CD4-positive, alpha-beta T cell treated with Interleukin-1 beta for 1 hour (primary cell): ENCODE measurements around the gene NSUN5.
"Not testable (repeated sequence)": the region's sequence is repeated elsewhere in the genome, so short reads cannot be mapped to it uniquely, and the experiment has no call there.

Experiments
- DNase-seq, 2 donors: peaks; one replicate each; pipeline ENCODE4 v3.0.0-alpha.2; 2020 to 2022

Gene NSUN5

DNA sequence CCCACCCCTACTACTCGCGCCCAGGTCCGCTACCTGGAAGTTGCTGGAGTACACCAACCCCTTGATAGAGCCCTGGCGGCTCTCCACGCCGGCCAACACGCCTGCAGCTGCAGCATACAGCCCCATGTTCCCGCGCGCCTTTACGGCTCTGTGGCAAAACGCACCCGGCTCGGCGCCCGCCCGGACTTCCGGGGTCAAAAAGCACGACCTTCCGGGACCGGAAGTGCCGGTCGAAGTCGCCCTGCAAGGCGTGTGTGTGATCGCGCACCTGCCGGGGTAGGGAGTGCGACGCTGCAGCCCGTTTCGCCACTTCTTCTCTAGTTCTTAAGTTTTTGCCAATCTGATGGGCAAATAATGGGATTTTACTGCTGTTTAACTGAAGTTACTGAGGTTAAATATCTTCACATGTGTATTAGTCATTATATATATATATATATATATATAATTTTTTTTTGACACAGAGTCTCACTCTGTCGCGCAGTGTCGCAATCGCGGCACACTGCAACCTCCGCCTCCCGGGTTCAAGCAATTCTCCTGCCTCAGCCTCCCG is at the start of gene NSUN5:
Gene NSUN5 (minus strand): TSS at position 162 of the 550 bp plus-strand sequence. CDS start 36 bp downstream, at position 126.
- peak; percentile 89 to 90 for DNase-seq

DNA sequence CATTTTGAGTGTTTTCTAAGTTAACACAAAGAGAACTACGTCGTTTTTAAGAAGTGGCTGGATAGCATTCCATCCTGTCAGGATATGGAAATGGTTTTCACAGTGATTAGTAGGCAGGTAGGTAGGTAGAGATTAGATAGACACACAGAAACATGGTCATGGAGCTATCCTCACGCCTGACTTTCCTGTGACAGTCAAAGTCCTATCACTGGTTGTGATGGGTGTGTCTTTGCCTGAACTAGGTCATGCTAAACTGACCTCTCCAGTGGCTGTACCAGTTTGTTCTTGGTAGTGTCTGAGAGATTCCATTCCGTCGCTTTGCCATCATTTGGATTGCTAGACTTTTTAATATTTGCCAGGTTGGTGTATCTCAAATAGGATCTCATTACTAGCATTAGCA is 47.5 kb upstream of the NSUN5 start:
- DNase-seq, result no peak

DNA sequence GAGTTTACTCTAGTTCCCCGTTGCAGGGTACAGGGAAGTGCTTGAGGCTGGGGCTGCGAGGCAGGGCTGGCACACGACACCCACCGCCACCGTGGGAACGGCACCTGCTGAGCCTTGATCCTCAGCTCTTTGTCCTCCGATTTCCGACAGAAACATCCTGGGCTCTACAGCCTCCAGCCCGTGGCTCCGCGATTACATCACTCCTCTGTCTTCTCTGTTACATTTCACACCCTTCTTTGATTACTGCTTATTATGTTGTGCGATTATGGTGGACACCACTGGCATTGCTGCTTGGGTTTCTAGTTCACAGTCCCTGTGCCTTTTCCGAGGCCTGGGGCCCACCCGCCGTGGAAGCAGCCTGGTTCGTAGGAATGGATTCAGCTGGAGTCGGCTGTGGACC is 46.2 kb upstream of the NSUN5 start:
- no peak for DNase-seq

DNA sequence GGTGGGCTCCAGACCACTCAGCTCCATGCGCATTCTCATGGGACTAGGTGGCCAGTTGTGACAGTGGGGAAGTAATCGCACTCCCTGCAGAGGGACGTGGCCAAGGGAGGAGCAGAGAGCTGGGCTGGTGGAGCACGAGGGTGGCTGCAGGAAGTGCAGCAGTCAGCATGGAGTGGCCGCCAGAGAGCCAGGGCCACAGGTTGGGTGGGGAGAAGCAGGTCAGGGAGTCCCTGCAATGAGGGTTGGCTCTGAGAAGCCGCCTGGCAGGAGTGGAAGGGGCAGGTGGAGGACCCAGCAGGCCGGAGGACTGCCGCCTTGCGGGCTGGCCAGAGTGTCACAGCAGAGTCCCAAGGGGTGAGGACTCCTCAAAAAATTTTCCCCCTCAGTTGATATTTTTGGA is 45.6 kb upstream of the NSUN5 start:
- no peak for DNase-seq

DNA sequence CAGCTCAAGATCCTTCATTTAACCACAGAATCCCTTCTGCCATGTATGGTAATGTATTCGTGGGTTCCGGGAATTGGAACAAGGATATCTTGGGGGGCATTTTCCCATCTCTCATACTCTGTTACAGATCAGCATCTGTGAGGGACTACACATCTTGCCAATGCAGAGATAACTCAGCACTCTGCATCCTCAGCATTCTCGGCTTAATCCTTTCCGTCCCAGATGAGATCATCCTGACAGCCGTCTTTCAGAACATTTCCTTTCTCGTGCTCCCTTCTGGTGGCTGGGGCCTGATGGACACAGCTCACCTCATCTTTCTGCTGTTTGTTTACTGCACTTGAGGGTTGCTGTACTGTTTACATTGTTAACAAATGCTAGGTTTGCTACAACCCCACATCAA is 44.6 kb upstream of the NSUN5 start:
- no peak for DNase-seq

DNA sequence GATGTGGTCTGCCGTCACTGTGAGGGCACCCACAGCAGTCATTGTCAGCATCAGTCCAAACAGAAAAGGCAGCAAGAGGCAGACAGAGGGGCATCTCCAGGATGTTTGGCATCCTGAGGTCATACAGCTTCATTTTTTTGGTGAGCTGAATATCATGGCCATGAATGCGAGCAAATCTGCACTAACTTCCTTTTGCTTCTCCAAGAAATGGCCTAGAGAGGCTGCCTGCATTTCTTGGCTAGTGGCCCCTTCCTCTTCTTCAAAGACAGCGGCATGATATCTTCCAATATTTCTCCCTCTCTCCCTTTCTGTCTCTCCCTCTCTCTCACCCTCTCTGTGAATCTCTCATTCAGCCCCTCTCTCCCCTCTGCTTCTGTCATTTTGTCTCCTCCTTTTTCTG is 44.2 kb upstream of the NSUN5 start:
- no peak for DNase-seq

DNA sequence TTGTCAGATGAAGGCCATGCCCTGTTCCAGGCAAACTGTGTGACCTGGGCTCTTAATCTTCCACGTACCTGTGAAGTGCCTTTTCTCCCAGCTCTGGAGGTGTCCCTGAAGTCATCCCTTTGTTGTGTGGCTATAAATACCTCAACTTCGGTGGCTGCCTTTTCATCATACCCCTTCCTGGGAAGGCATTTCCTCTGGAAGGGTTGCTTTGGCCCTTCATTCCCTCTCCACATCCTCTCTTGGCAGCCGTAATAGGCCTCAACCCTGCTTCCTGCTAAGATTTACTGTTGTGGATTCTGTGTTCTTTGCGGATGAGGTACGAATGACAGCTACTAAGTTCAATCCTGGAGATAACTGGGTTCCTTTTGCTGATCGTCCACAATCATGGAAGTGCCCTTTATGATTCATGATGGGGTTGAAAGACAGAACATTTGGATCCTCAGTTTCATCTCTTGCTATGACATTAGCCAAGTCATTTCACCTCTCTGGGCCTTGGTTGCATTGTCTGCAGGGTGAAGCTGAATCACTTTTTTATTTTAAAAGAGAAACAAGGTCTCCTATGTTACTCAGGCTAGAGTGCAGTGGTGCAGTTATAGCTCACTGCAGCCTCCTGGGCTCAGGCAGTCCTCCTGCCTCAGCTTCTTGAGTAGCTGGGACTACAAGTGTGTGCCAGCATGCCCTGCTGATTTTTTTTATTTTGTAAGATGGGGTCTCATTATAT is 43.0 kb upstream of the NSUN5 start:
- DNase-seq, result no peak

DNA sequence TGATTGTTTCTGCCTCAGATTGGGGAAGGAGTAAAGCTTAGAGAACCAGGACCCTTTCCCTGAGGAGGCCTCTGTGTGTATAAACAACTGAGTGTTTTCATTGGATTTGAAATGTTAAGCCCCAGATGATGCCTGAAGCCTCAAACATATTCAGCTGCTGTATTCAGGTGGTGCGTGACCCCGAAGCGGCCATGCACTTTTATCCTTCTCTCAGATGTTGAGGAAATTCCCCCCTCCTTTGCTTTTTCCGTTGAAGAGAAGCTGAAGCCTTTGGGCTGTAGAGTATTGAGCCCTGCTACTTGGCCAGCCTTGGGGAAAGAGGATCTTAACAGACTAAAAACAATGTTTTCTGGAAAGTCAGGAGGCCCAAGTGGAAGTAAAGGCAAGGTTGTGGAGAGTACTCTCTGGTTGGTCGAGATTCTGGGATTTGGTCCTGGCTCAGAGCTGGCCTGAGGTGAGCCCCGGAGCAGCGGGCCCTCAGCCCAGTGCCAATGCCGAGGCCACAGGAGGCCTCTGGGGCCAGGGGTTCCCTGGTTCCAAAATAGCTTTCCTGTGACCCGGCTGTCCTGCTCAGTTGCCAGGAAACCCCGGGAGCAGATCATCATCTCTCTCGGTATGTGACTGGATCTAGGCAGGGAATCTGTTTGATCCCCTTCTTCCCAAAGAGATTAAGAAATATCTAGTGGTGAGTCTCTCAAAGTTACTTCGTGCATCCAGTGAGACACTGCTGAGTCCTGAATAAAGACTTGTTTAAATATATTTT is 41.9 kb upstream of the NSUN5 start:
- no peak for DNase-seq

DNA sequence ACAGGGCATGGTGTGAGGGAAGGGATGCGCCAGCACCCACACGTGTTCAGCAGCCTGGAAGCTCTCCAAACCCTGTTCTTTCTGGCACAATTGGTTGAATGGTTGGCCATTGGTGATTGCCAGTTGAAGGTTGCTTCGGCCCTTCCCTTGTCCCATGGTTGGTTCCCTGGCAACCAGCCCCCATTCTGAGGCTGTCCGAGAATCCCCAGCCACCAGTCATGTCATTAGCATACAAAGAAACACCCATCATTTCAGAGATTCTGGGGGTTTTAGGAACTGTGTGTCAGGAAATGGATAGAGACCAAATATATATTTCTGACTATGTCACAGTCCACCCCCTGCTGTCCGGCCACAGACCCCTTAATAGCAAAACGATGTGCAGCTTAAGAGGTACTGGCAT is 41.1 kb upstream of the NSUN5 start:
- DNase-seq, result no peak

DNA sequence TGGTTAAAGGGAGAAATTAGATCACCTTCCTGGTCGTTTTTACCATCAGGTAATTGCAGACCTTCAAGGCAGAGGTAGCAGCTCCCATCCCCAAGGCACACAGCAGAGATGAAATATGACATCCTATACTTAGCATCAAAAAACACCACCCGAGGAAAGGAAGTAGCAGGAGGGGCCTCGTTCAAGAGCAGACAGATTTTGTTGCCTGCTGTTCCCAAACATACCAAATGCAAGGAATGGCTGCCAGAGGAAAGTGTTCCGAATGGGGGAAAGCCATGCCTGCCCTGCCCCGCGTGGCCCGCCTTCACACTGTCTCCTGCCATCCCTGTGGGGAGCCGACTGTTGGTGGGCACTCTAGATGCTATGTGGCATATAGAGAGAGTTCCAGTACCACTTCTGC is 37.3 kb upstream of the NSUN5 start:
- DNase-seq, result no peak

DNA sequence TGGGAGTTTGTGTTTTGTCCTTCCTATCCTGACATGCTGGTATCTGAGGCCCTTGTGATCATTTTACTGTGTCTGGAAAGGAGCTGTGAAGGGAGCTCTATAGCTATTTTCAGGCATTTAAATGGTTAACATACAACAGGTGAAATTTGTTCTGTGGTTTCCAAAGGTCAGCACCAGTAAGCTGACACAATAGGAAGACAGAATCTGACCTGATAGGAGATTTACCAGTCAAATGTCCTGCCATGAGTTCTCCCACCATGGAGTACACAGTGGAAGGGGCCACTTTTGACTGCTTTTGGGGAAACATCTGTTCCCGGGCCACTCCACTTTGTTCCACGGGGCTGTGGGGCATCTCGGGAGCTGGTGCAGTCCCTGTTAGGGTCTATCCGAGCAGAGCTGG is 36.9 kb upstream of the NSUN5 start:
- no peak for DNase-seq

DNA sequence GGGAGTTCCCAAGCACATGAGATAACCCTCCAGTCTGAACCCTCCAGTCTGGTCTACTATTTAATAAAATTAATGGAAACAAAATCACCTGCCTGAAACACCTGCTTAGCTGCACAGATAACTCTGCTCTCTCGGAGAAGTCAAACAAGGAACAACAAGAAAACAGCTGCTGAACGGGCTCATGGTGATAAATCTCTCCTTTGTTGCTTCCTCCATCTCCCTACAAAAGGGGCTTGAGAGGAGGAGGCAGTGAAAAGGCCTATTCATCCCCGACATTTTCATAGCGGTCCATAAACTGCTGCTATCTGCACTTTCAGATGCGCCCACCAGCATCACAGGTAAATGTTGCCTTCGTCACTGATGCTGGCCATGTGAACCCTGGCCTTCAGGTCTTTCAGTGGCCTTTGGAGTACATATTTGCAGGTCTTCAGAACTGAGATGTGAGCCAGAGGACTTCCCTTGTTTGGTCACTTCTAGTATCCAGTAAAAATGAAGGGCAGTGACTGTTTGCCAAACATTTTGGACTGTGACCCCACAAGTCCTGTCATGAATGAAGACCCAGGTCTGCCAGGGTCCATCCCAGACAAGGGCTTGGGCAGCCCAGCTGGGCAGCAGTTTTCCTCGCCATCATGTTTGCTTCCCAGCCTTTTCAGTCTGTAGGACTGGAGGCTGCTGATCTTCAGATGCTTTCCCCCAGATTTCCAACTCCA is 35.2 kb upstream of the NSUN5 start:
- no peak for DNase-seq

DNA sequence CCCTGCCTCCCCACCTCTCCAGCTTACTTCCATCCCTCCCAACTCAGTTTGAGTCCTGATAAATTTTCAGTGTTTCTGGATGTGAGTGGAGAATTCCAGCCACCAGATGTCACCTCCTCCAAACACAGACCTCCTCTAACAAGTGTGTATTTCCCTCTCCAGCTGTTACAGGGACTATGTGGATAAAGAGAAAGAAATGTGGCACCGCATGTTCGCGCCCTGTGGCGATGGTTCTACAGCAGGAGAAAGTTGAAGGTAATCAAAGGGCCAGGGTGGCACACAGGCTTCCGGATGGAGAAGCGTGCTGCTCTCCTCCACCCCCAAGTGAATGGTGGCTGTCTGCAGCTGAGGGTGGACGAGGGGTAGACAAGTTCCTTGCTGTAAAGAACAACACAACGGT is 34.0 kb upstream of the NSUN5 start:
- DNase-seq, result no peak

DNA sequence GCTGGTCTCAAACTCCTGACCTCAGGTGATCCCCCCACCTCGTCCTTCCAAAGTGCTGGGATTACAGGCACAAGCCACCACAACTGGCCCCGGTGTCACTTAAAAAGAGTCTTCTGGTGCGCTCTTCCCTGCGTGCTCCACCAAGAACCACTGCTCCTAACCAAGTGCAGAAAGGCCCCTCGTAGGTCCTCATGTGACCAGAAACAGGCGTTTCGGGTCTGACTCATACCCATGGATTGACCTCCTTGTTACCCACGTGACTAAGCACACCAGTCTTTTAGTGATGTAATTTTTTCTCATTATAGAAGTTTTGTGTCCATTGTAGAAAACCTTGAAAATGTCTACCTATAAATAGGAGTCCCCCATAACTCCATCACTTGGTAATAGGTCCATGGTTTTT is 33.3 kb upstream of the NSUN5 start:
- peak in 1 of 2 donors; percentile 33 for DNase-seq

DNA sequence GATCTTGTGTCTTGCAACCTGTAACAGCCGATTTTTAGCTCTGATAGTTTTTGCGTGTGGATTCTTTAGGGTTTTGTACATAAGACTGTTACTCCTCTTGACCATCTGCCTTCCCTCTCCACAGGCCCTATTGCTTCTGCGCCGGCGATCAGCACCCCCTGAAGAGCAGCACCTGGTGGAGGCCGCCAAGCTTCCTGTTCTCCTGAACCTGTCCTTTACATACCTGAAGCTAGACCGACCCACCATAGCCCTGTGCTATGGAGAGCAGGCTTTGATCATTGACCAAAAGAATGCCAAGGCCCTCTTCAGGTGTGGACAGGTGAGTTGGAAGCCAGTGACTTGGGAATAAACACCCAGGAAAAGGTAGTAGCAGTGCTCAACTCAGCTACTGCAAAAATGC is 31.9 kb upstream of the NSUN5 start:
- DNase-seq, result no peak

DNA sequence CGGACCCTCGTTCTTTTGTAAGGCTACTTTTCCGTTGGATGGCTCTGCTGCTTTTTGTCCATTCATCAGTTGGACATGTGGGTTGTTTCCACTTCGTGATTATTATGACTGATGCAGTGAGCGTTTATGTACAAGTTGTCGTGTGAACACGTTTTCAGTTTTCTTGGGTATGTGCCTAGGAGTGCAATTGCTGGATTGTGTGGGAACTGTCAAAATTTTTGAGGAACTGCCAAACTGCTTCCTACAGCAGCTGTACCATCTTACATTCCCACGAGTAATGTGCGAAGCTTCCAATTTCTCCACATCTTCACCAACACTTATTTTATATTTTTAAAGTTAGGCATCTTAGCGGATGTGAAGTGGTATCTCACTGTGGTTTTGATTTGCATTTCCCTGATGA is 29.7 kb upstream of the NSUN5 start:
- no peak for DNase-seq

DNA sequence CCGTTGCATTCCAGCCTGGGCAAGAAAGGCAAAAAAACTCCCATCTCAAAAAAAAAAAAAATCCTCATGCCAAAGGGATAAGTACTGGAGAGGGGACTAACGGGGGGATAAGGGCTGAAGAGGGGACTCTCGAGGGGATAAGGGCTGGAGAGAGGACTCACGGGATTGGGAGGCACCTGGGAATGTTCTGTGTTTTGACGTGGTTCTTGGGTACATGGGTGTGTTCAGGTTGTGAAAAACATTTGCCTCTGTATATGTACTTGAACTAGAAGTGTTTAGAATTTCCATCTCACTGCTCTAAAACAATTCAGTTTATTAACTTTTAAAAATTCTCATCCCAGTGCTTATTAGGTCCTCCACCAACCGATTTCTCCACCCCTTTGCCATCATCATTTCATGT is 23.8 kb upstream of the NSUN5 start:
- no peak for DNase-seq

DNA sequence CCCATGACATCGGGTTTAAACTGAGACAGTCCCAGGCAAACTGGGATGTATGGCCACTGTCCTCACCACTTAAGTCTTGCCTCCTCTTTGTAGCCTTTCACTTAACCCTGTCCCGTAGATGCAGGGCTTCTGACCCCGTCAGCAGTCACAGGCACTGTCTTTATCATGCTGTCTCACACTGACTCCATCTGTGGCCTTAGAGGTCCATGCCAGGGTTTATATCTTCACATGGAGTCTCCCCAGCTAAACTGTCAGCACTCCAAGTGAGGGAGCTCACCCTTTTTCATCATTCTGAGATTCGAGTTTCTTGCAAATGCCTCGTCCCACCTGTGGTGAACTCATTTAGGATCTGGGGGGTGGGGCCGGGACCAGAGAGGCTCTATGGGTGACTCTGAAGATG is 22.1 kb upstream of the NSUN5 start:
- DNase-seq, result no peak

DNA sequence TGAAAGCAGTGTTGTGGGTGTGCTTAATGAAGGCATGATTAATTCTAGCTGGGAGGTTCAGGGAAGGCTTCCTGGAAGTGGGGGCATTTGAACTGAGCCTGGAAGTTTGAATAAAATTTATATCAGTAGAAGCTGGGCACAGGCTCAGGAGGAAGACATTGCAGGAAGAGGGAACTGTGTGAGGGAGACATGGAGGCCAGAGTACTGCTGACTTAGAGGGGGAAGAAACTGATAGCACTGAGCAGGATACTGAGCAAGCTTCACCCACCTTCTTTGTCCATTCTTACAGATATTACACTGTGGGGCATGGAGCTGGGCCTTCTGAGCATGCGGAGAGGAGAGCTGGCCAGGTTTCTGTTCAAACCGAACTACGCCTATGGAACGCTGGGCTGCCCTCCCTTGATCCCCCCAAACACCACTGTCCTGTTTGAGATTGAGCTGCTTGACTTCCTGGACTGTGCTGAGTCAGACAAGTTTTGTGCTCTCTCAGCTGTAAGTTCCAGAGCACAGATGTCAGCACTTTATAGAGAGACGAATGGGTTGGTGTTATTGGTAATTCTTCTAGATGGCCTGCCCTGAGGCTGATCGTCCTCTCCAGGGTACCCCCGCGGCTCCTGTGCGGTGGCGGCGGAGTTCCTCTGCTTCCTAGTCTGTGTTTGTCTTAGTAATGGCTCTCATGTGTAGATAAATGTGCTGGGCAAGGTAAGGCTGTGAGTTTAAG is 21.4 kb upstream of the NSUN5 start:
- DNase-seq, result no peak

DNA sequence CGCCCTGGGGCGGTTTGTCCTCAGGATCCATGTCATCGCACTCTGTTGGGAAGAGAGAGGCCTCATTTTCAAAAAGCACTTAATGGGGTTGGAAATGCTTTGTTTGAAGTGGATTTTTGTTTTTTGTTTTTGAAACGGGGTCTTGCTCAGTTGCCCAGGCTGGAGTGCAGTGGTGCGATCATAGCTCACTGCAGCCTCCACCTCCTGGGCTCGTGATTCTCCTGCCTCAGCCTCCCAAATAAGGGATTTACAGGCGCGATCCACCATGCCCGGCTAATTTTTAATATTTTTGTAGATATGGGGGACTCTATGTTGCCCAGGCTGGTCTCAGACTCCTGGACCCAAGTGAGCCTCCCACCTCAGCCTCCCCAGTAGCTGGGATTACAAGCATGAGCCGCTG is 20.1 kb upstream of the NSUN5 start:
- no peak for DNase-seq

DNA sequence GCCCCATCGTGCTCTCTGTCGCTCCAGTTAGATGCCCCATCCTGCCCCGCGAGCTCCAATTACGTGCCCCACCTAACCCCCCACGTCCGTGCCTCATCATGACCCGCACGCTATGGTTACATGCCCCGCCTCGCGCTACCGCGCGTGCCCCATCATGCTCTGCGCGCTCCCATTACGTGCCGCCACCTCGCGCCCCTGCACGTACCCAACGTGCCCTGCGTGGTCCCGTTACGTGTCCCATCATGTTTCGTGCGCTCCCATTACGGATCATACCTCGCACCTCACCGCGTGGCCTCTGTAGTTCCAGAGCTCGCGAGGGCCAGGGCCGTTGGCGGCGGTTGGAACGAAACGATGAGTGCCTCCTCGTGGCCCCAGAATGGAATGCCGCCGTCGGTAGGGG is 19.3 kb upstream of the NSUN5 start, which contains the start of the genes FKBP6 and TRIM50:
Gene FKBP6 (plus strand): TSS at position 240 of the 400 bp plus-strand sequence. CDS start 268 bp downstream, outside the sequence.
Gene TRIM50 (minus strand): TSS at position 161 of the 400 bp plus-strand sequence. CDS start 3,295 bp downstream, outside the sequence.
- DNase-seq, result not testable (repeated sequence)

DNA sequence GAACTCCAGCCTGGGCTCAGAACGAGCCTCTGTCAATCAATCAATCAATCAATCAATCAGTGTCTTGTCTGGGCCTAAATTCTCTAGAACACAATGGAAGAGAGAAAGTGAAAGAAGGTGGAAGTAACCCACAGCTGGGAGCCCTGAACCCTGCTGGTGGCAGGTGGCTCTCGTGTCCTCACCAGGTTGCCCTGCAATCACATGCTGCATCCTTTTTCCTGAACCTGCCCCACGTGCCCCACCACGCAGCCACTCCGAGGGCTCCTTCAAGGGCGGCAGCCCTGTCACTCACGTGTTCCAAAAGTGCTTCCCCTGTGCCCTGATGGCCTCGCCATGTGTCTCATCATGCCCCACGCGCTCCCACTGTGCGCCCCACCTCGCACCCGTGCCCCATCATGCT is 18.8 kb upstream of the NSUN5 start:
- not testable (repeated sequence) for DNase-seq

DNA sequence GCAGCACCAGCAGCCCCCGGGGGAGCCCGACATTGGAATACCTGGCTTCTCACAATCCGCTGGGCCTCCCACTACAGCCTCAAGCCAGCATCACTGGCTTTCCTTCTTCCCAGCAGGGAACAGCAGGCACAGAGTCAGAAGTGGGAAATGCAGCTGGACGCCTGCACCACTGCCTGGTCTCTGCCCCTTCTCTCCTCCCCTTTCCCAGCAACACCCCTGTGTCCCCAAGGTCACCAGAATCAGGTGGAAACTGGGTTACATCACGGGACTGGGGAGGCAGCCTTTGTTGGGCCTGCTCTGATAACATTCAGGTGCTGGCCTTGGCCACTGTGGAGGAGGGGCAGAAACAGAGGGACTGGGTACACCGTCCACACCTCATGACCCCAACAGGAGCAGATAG is 16.8 kb upstream of the NSUN5 start:
- not testable (repeated sequence) for DNase-seq
